Adrenal gland (tissue), 12 donors: Measurements from ENCODE around the gene ZBTB7B. TPM values are rescaled to one million over a fixed set of nuclear protein-coding genes. Genes with fewer than 3 reads are reported as not detected.
"Not testable (repeated sequence)": the region's sequence is repeated elsewhere in the genome, so short reads cannot be mapped to it uniquely, and the experiment has no call there.

ENCODE experiments used
- DNase-seq, 7 donors: peaks; one replicate each; pipeline ENCODE4 v3.0.0-alpha.2; 2019 to 2020
- H3K27ac ChIP-seq, 5 donors: fragments of 200-600 bp; sonication (generic) in 4 of 5; 1 replicate in 3 of 5; 2 replicates in 2 of 5; pipeline versions ENCODE4 v1.5.1 to v1.8.0; 2016 to 2020; ENCODE audit warnings: mild to moderate bottlenecking in 1 of 5
- H3K27me3 ChIP-seq: fragments of 200-600 bp; 2 replicates; pipeline ENCODE4 v1.8.0; 2021
- H3K36me3 ChIP-seq, 2 donors: fragments of 200-600 bp; replicated peaks in 1 of 2; 1 replicate in 1 of 2; 2 replicates in 1 of 2; pipeline versions ENCODE4 v1.5.1 to v1.8.0; 2018 to 2022
- H3K4me1 ChIP-seq, 2 donors: fragments of 200-600 bp; replicated peaks in 1 of 2; 1 replicate in 1 of 2; 2 replicates in 1 of 2; pipeline versions ENCODE4 v1.5.1 to v1.8.0; 2018 to 2021
- H3K4me3 ChIP-seq, 4 donors: fragments of 200-600 bp; sonication (generic) in 3 of 4; one replicate each; pipeline ENCODE4 v1.5.1; 2016 to 2018
- H3K9me3 ChIP-seq, 3 donors: fragments of 200-600 bp; sonication (generic) in 1 of 3; replicated peaks in 1 of 3; 1 replicate in 2 of 3; 2 replicates in 1 of 3; pipeline versions ENCODE4 v1.5.1 to v1.8.0; 2016 to 2021
- CTCF ChIP-seq, 6 experiments: fragments of 450-650 bp in 4 of 6; fragments of 200-600 bp in 2 of 6; sonication (generic) in 1 of 6; IDR thresholded peaks; 1 replicate in 5 of 6; 2 replicates in 1 of 6; pipeline versions ENCODE4 v1.5.1 to v1.8.0; 2016 to 2021; ENCODE audit warnings: antibody characterized with exemption in 6 of 6, mild to moderate bottlenecking in 2 of 6, moderate library complexity in 1 of 6
- POLR2A ChIP-seq, 2 donors: fragments of 450-650 bp; IDR thresholded peaks; one replicate each; pipeline ENCODE4 v1.6.1; 2017; ENCODE audit warnings: antibody characterized with exemption in 2 of 2, mild to moderate bottlenecking in 2 of 2, moderate library complexity in 1 of 2
- WGBS, 4 donors: extraction: QIAGEN DNeasy Blood & Tissue Kit in 2 of 4; methylation state at CpG; one replicate each; pipeline versions ENCODE4 v1.1.5 to v1.1.7; 2013 to 2017; 5-methylcytosine and 5-hydroxymethylcytosine counted together
- intact Hi-C, 2 donors: fragments of 100-400 bp; cut with DNase I; formaldehyde crosslinking; loops; one replicate each; pipeline versions ENCODE4 v1.14.1 to v1.15.0; 2022 to 2023
- polyA plus RNA-seq, 3 donors: library from polyadenylated mRNA; stranded (reverse); fragments of 200-250 nt in 2 of 3; fragments of 350-450 nt in 1 of 3; fragmentation: Illumina TruSeq in 1 of 3; extraction: RNeasy Lipid Tissue Mini Kit (QIAGEN cat#74804) in 1 of 3; gene quantifications; one replicate each; pipeline ENCODE4 v1.2.3, GENCODE V29; 2013 to 2014
- total RNA-seq, 9 donors: library from RNA; depleted of rRNA in 4 of 9; stranded (reverse); fragments of >200 nt in 4 of 9; fragments of 120-200 nt in 1 of 9; fragmentation: NEBNext Ultra II Directional in 1 of 9; extraction: Animal tissue kit (Norgen Biotek cat#: 25700) in 1 of 9; gene quantifications; one replicate each; pipeline versions ENCODE4 v1.1.0 to v1.2.4, GENCODE V29; 2013 to 2023
- donor health status: healthy with polysubstance abuse.
- donor health status: Bipolar disorder and iron deficiency.
- donor health status: DM: yes; HTN: yes; CAD: no.
- donor health status: DM: no; HTN: no; CAD: no.
- donor health status: DM: no; HTN: no; CAD: no.
- donor health status: DM: yes; HTN: yes; CAD: no.

Gene ZBTB7B
- total and polyA plus RNA-seq, 12 donors, result 22.4 to 126 (median 75.9) TPM

GRCh38 chr1:154995301-154995983 lies 7.2 kb upstream of the ZBTB7B start:
- peak; percentile 11 to 47 (median 36) for TF ChIP-seq CTCF (IDR thresholded peaks at IDR 0.05)
- not testable (repeated sequence) for H3K9me3 ChIP-seq, H3K27ac ChIP-seq, H3K27me3 ChIP-seq, H3K36me3 ChIP-seq, H3K4me3 ChIP-seq
- intact Hi-C loops, result loop anchor here in 1 of 2 donors (5.0 kb wide), 1 partner anchor 33 kb away; the partner anchor contains the start of gene PYGO2
- 54 to 63% (median 60%) methylated on average over 13 of the region's 13 CpGs for WGBS, 4 donors
- H3K4me1 ChIP-seq, result peaks cover 16 to 20% of the 10 kb centered on the region in 2 donors
- peak; percentile 65 to 86 (median 78) for DNase-seq

DNA sequence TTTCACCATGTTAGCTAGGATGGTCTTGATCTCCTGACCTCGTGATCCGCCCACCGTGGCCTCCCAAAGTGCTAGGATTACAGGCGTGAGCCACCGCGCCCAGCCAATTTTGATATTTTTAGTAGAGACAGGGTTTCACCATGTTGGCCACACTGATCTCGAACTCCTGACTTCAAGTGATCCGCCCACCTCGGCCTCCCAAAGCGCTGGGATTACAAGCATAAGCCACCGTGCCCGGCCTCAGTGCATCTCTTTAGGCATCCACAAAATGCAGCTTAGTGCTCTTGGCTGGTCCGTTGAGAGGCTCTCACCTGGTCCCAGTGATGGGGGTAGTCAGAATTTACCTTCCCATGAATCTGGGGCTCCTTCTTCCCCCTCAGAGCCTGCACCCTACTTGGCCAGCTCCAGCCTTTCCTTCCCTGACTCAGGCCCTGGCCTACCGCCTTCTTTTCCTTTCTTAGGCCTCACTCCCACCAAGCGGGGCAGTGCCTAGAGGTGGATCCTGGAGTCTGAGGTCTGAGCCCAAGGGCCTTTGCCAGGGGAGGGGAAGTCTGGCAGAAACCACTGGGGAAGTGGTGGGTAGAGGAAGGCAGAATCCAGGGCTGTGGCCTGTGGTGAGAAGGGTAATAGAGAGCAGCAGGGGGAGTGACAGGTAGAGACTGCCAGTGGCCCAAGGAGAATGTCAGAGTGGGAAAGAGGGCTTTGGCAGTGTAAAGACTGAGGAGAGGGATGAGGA lies 5.5 kb upstream of the ZBTB7B start:
- Histone ChIP-seq H3K36me3 (no peaks in the 10 kb centered on the region), H3K4me3 (no peak overlapping the region), H3K9me3 (no peaks in the 10 kb centered on the region), H3K27ac (no peak overlapping the region), H3K27me3 (no peaks in the 10 kb centered on the region), H3K4me1 (peaks cover 16 to 20% of the 10 kb centered on the region in 2 donors)
- TF ChIP-seq CTCF (IDR thresholded peaks at IDR 0.05) (no peak), POLR2A (IDR thresholded peaks at IDR 0.05) (no peak)
- peak in 1 of 7 donors; percentile 27 for DNase-seq
- intact Hi-C loops, result loop anchor here in 1 of 2 donors (5.0 kb wide), 1 partner anchor 35 kb away; the partner anchor contains the start of gene PYGO2
- 80 to 84% (median 82%) methylated on average over 15 of the region's 15 CpGs for WGBS, 4 donors

GRCh38 chr1:154998201-154998780 lies 4.3 kb upstream of the ZBTB7B start:
- peak in 2 of 7 donors; percentile 25 to 41 for DNase-seq
- Histone ChIP-seq H3K27ac (no peak overlapping the region), H3K9me3 (no peaks in the 10 kb centered on the region), H3K36me3 (no peaks in the 10 kb centered on the region), H3K27me3 (no peaks in the 10 kb centered on the region), H3K4me1 (peaks cover 16 to 20% of the 10 kb centered on the region in 2 donors), H3K4me3 (no peak overlapping the region)
- peak in 1 of 6 experiments; percentile 14 for TF ChIP-seq CTCF (IDR thresholded peaks at IDR 0.05)
- no peak for TF ChIP-seq POLR2A (IDR thresholded peaks at IDR 0.05)
- 71 to 73% (median 73%) methylated on average over 14 to 16 of the region's 16 CpGs for WGBS, 4 donors
- intact Hi-C loops, result loop anchor here in 1 of 2 donors (5.0 kb wide), 1 partner anchor 36 kb away; the partner anchor contains the start of gene PYGO2
